Activated gamma-delta T cell treated with anti-CD3 and anti-CD28 coated beads, Interleukin-2, amount 50 U/mL, for 16 hours (primary cell): ENCODE data around the gene TAS2R38.
"Not testable (repeated sequence)": the region's sequence is repeated elsewhere in the genome, so short reads cannot be mapped to it uniquely, and the experiment has no call there.

Source experiments
- DNase-seq: peaks from one replicate; pipeline ENCODE4 v3.0.0-alpha.2; 2020; ENCODE audit warnings: low read depth

TAS2R38 gene

GRCh38 chr7:141973673-141974072 is at the start of gene TAS2R38:
Gene TAS2R38 (minus strand): TSS chr7:141973773. CDS start chr7:141973689, 84 bp downstream.
- no peak for DNase-seq

GRCh38 chr7:142018154-142018553 is 44.6 kb upstream of the TAS2R38 start:
- no peak for DNase-seq

GRCh38 chr7:142017451-142017850 is 43.9 kb upstream of the TAS2R38 start:
- DNase-seq: no peak

- no peak for DNase-seq
These were observed 39.4 kb upstream of the TAS2R38 start for GRCh38 chr7:142012825-142013511.

GRCh38 chr7:142010952-142011548 is 37.5 kb upstream of the TAS2R38 start:
- DNase-seq: no peak

- no peak for DNase-seq
These were observed 35.6 kb upstream of the TAS2R38 start for GRCh38 chr7:142009187-142009586.

DNA sequence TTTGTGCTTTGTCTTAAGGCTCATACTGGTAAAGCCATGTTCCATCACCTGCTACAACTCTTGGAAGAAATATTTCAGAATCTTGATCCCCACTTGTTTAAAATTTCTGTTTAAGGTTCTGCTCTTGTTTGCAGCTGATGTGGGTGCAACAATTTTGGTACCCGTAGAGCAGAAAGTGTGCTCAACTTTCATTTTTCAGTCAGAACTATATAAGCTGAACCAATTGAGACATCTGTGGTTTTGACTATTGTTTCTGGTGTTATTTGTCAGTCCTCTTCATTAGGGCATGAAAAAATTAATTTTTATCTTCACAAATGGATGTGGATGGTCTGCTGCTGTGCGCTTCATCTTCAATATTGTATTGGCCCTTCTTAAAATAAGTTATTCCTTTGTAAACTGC is 33.0 kb upstream of the TAS2R38 start:
- no peak for DNase-seq

DNA sequence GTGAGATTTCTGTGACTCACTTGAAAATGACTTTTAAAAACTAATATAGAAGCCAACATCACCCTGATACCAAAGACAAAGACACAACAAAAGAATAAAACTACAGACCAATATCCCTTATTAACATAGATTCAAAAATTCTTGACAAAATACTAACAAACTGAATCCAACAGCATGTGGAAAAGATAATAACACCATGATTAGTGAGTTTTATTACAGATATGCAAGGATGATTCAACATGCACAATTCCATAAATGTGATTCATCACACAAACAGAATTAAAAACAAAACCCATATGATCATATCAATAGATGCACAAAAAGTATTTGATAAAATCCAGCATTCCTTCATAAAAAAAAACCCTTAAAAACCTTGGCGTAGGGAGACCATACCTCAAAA is 28.6 kb upstream of the TAS2R38 start:
- no peak for DNase-seq

- no peak for DNase-seq
These were observed 27.7 kb upstream of the TAS2R38 start for GRCh38 chr7:142001163-142001874.

DNA sequence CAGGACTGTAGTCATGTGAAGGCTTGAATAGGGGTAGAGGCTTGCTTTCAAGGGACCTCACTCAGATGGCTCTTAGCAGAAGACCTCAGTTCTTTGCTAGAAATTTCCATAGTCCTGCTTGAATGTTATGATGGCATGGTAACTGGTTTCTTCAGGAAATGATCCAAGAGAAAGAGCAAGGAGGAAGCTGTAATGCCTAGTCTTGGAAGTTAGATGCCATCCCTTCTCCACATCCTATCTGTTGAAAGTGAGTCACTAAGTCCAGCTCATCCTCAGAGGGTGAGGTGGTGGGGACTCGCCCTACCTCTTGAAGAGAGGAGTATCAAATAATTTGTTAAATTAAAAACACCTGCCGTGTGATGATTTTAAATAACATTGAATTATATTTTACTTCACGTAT is 26.7 kb upstream of the TAS2R38 start:
- DNase-seq: no peak

GRCh38 chr7:141999058-141999623 is 25.6 kb upstream of the TAS2R38 start:
- no peak for DNase-seq

- no peak for DNase-seq
These were observed 19.8 kb upstream of the TAS2R38 start for GRCh38 chr7:141993354-141993753.

DNA sequence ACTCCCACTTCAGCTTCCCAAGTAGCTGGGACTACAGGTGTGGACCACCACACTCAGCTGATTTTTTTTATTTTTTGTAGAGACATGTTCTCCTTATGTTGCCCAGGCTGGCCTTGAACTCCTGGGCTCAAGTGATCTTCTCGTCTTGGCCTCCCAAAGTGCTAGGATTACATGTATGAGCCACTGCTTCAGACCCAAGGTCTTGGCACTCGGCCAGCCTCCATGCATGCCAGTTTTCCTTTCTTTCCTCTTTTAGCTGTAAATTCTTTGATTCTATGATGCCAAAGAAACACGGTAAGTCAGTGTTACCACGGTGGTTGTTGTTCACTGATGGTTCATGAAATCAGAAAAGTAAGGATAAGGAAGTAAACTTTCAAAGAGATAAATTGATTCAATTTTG is 19.1 kb upstream of the TAS2R38 start:
- no peak for DNase-seq

DNA sequence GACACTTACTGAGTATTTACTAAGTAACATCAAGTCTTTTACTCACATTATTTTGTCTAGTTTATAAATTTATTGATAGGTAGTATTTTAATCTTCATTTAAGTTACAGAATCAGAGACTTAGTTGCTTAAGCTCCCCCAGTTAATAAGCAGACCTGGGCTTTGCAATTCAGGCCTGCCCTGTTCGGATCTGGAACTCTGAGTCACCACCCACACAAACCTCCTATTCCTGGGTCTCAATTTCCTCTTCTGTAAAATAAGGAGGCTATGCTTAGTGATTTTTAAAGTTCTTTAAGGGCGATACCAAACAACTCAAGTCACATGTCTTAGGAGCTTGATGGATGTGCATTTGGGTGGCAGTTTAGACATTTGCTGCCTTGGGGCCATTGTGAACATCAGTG is 18.6 kb upstream of the TAS2R38 start:
- no peak for DNase-seq

DNA sequence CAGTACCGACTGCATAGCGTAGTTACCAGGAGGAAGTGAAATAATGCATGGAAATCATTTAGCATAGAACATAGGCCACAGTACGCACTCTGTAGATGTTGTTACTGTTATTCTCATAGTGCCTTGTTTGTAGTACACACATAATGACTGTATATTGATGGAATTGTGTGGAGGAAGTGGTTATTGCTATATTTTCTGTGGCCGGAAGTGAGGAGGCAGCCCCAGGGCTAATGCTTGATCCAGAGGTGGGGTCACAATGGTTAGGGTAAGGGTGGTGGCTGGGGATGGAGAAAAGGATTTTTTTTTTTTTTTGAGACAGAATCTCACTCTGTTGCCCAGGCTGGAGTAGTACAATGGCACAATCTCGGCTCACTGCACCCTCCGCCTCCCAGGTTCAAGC is 17.6 kb upstream of the TAS2R38 start:
- DNase-seq: no peak

DNA sequence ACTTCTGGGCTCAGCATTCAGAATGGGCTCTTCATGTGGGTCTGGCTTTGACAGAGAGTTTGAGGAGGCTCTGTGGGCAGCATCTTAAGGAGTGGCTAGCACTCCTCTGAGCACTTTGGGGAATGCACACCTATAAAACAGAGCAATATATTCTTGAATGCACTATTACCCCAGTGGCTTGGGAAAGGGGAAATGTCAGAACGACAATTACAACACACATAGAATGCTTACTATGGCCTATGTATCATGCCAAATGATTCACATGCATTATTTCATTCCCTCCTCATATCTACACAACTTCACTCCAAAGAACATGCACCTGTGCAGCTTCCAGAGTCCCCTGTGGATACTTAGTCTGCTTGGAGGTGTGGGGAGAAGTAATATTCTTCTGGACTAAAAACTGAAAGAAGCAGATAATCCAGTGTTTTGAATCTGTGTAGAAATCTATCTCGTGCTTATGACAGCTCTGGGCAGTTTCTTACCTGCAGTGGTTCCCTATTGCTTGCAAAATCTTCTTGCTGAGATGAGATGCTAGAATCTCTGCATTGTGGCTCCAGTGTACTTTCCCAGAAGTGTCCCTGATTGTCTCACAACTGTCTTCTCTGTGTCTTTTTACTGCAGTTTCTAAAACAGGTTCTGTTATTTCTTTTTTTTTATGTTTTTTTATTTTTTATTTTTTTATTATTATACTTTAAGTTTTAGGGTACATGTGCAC is 16.6 kb upstream of the TAS2R38 start:
- no peak for DNase-seq

DNA sequence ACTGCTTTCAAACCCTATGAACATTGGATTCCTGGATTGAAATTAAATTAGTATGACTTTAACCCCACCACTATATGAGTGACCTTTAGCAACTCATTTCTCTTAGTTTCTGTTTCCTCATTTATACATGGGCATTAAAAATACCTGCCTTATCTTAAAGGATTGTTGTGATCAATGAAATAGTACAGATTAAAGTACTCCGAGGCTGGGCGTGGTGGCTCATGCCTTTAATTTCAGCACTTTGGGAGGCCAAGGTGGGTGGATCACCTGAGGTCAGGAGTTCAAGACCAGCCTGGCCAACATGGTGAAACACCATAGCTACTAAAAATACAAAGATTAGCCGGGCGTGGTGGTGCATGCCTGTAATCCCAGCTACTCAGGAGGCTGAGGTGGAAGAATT is 14.2 kb upstream of the TAS2R38 start:
- DNase-seq: not testable (repeated sequence)

- DNase-seq: no peak
These were observed 13.3 kb upstream of the TAS2R38 start for GRCh38 chr7:141986923-141987322.

GRCh38 chr7:141985926-141986325 is 12.4 kb upstream of the TAS2R38 start:
- not testable (repeated sequence) for DNase-seq

- no peak for DNase-seq
These were observed 6.0 kb upstream of the TAS2R38 start for GRCh38 chr7:141979568-141979967.

- no peak for DNase-seq
These were observed 4.8 kb upstream of the TAS2R38 start for GRCh38 chr7:141978351-141978750.

DNA sequence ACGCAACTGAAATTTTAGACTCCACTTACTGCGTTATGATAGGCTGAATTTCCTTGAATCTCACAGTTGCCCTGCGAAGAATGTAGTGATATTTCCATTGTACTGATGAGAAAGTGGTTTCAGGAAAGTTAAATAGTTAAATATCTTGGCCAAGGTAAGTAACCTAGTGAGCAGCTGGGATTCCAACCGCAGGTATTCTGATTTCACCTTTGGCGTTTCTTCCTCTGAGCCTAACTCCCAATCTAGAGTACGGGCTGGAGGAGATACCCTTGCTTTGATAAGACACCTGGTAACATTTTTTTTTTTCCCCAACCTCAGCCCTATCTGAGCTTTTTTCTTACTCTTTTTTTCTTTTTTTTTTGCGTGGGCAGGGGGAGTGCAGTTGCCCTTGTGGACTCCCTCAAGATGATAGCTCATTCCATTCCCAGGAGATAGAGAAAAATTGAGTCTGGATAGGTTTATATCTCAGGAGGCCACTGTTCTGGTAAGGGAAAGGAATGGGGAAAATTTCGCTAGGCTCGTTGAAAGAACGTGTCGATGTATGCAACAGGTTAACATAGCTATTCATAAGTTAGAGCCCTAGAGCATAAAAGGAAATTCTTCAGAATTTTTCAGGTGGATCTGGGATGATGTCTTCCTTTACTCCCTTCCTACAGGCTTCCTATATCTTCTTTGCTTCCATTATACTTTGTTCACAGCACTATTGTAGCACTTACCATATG is 3.1 kb upstream of the TAS2R38 start:
- DNase-seq: no peak
